HPDE6-E6E7 (cell line): ENCODE data around the gene ATP6V0C.
A peak's percentile ranks its signal among the peaks of the same experiment; 100 is the strongest.
"Not testable (repeated sequence)": the region's sequence is repeated elsewhere in the genome, so short reads cannot be mapped to it uniquely, and the experiment has no call there.

Experiments
- DNase-seq: peaks from one replicate; pipeline ENCODE4 v3.0.0; 2011; ENCODE audit warnings: missing footprints; ENCODE audit errors: extremely low spot score

Gene ATP6V0C

GRCh38 chr16:2527784-2528100 is 14.0 kb downstream of the ATP6V0C start:
- DNase-seq: no peak

- DNase-seq: no peak
These were observed 14.7 kb downstream of the ATP6V0C start for GRCh38 chr16:2528161-2529060.

- no peak for DNase-seq
These were observed 15.5 kb downstream of the ATP6V0C start for GRCh38 chr16:2529061-2529931.

GRCh38 chr16:2529961-2530628 is 16.3 kb downstream of the ATP6V0C start:
- no peak for DNase-seq

GRCh38 chr16:2530629-2531318 is 17.0 kb downstream of the ATP6V0C start:
- DNase-seq: no peak

- DNase-seq: no peak
These were observed 17.6 kb downstream of the ATP6V0C start, which contains the start of gene CEMP1 for GRCh38 chr16:2531371-2531695. Gene CEMP1 (minus strand): TSS chr16:2531408. CDS start chr16:2531073, 335 bp downstream.

- DNase-seq: peak; percentile 95
These were observed 18.1 kb downstream of the ATP6V0C start for GRCh38 chr16:2531696-2532493.

- DNase-seq: peak; percentile 71
These were observed 18.9 kb downstream of the ATP6V0C start for GRCh38 chr16:2532494-2533141.

- not testable (repeated sequence) for DNase-seq
These were observed 19.5 kb downstream of the ATP6V0C start for GRCh38 chr16:2533142-2533755.

- no peak for DNase-seq
These were observed 20.2 kb downstream of the ATP6V0C start for GRCh38 chr16:2533912-2534311.

- DNase-seq: not testable (repeated sequence)
These were observed 20.6 kb downstream of the ATP6V0C start for GRCh38 chr16:2534335-2534734.

- no peak for DNase-seq
These were observed 21.9 kb downstream of the ATP6V0C start for GRCh38 chr16:2535625-2536013.

GRCh38 chr16:2537451-2538379 is 24.0 kb downstream of the ATP6V0C start, which contains the start of gene PDPK1:
Gene PDPK1 (plus strand): TSS chr16:2538021. CDS start chr16:2538113, 92 bp downstream.
- DNase-seq: peak; percentile 77

- not testable (repeated sequence) for DNase-seq
These were observed 25.6 kb downstream of the ATP6V0C start for GRCh38 chr16:2539192-2539844.

- DNase-seq: not testable (repeated sequence)
These were observed 26.2 kb downstream of the ATP6V0C start for GRCh38 chr16:2539845-2540458.

GRCh38 chr16:2540912-2541311 is 27.2 kb downstream of the ATP6V0C start:
- DNase-seq: not testable (repeated sequence)

GRCh38 chr16:2541409-2541808 is 27.7 kb downstream of the ATP6V0C start:
- DNase-seq: not testable (repeated sequence)
